Measurements from ENCODE around the gene BAK1. TPM values are rescaled to one million over a fixed set of nuclear protein-coding genes. Genes with fewer than 3 reads are reported as not detected.

The BAK1 gene
- total and polyA plus RNA-seq, 2 of the 13 experiments (the other 11 are each of a cell fraction or from before 2014, with no cell fraction given): 15.0 to 23.8 TPM

DNA sequence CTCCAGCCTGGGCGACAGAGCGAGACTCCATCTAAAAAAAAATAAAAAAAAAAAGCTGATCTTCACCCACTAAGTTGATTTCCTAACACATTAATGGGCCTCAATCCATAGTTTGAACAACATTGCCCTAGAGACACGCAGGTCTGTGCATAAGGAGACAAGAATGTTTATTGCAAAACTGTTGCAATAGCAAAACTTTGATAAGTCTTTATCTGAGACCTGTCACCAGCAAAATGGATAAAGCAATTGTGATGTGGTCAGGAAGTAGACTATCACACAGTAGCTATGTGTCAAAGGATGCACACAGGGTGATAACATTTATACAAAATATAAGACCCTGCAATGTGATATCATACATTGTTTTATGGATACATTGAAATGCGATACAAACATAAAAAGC is 36.8 kb upstream of the BAK1 start:
- no peaks in the 10 kb centered on the region for H3K9me3 ChIP-seq (ENCODE audit: low read length)
- BruUV-seq (replicated peaks): no TSS peak
- H3K36me3 ChIP-seq (replicated peaks in 1 of 2; ENCODE audit: control insufficient read depth in 1 of 2, insufficient read depth in 2 of 2, low read length in 2 of 2): no peaks in the 10 kb centered on the region
- in situ Hi-C loops (cut with HindIII; ENCODE audit: extremely low pct_ligation_motif_present, low pct_unique_long_range_greater_than_20kb): no loop called here
- no peaks in the 10 kb centered on the region for H4K20me1 ChIP-seq (ENCODE audit: insufficient read depth, low read length)
- no peak for FAIRE-seq
- CTCF ChIA-PET (ENCODE audit: low intra/inter-chr PET ratio, low total read pairs): no interaction called here
- intact Hi-C loops (cut with micrococcal nuclease; ENCODE audit: unreplicated experiment): no loop called here
- H3K4me3 ChIP-seq (replicated peaks in 1 of 3; ENCODE audit: insufficient read depth in 1 of 3, low read depth in 2 of 3, low read length in 3 of 3): no peak overlapping the region
- H3K9ac ChIP-seq (ENCODE audit: insufficient read depth, low read depth, low read length): no peak overlapping the region
- TF ChIP-seq, protein P1, sequence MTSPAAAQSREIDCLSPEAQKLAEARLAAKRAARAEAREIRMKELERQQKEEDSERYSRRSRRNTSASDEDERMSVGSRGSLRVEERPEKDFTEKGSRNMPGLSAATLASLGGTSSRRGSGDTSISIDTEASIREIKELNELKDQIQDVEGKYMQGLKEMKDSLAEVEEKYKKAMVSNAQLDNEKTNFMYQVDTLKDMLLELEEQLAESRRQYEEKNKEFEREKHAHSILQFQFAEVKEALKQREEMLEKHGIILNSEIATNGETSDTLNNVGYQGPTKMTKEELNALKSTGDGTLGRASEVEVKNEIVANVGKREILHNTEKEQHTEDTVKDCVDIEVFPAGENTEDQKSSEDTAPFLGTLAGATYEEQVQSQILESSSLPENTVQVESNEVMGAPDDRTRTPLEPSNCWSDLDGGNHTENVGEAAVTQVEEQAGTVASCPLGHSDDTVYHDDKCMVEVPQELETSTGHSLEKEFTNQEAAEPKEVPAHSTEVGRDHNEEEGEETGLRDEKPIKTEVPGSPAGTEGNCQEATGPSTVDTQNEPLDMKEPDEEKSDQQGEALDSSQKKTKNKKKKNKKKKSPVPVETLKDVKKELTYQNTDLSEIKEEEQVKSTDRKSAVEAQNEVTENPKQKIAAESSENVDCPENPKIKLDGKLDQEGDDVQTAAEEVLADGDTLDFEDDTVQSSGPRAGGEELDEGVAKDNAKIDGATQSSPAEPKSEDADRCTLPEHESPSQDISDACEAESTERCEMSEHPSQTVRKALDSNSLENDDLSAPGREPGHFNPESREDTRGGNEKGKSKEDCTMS (CRISPR knock-in tag; conservative IDR thresholded peaks at IDR 0.05): no peak
- TF ChIP-seq, protein P2, sequence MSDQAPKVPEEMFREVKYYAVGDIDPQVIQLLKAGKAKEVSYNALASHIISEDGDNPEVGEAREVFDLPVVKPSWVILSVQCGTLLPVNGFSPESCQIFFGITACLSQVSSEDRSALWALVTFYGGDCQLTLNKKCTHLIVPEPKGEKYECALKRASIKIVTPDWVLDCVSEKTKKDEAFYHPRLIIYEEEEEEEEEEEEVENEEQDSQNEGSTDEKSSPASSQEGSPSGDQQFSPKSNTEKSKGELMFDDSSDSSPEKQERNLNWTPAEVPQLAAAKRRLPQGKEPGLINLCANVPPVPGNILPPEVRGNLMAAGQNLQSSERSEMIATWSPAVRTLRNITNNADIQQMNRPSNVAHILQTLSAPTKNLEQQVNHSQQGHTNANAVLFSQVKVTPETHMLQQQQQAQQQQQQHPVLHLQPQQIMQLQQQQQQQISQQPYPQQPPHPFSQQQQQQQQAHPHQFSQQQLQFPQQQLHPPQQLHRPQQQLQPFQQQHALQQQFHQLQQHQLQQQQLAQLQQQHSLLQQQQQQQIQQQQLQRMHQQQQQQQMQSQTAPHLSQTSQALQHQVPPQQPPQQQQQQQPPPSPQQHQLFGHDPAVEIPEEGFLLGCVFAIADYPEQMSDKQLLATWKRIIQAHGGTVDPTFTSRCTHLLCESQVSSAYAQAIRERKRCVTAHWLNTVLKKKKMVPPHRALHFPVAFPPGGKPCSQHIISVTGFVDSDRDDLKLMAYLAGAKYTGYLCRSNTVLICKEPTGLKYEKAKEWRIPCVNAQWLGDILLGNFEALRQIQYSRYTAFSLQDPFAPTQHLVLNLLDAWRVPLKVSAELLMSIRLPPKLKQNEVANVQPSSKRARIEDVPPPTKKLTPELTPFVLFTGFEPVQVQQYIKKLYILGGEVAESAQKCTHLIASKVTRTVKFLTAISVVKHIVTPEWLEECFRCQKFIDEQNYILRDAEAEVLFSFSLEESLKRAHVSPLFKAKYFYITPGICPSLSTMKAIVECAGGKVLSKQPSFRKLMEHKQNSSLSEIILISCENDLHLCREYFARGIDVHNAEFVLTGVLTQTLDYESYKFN (CRISPR knock-in tag; conservative IDR thresholded peaks at IDR 0.05): no peak
- TF ChIP-seq KDM5B (CRISPR knock-in tag; IDR thresholded peaks at IDR 0.05; ENCODE audit: borderline replicate concordance): no peak
- TF ChIP-seq STAG1 (CRISPR knock-in tag; IDR thresholded peaks at IDR 0.05): no peak
- TF ChIP-seq, protein P3, sequence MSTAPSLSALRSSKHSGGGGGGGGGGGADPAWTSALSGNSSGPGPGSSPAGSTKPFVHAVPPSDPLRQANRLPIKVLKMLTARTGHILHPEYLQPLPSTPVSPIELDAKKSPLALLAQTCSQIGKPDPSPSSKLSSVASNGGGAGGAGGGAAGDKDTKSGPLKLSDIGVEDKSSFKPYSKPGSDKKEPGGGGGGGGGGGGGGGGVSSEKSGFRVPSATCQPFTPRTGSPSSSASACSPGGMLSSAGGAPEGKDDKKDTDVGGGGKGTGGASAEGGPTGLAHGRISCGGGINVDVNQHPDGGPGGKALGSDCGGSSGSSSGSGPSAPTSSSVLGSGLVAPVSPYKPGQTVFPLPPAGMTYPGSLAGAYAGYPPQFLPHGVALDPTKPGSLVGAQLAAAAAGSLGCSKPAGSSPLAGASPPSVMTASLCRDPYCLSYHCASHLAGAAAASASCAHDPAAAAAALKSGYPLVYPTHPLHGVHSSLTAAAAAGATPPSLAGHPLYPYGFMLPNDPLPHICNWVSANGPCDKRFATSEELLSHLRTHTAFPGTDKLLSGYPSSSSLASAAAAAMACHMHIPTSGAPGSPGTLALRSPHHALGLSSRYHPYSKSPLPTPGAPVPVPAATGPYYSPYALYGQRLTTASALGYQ (CRISPR knock-in tag; IDR thresholded peaks at IDR 0.05): no peak
- no peak for TF ChIP-seq ZNF256 (CRISPR knock-in tag; conservative IDR thresholded peaks at IDR 0.05)
- TF ChIP-seq BORCS8-MEF2B (CRISPR knock-in tag; IDR thresholded peaks at IDR 0.05): no peak
- TF ChIP-seq ARNTL (CRISPR knock-in tag; IDR thresholded peaks at IDR 0.05): no peak
- TF ChIP-seq ZNF337 (CRISPR knock-in tag; IDR thresholded peaks at IDR 0.05; ENCODE audit: borderline replicate concordance, low read depth): no peak
- no peak for TF ChIP-seq SP5 (CRISPR knock-in tag; IDR thresholded peaks at IDR 0.05; ENCODE audit: borderline replicate concordance, low read depth)
- TF ChIP-seq ONECUT2 (CRISPR knock-in tag; IDR thresholded peaks at IDR 0.05): no peak
- TF ChIP-seq FOXA3 (CRISPR knock-in tag; IDR thresholded peaks at IDR 0.05): no peak
- TF ChIP-seq NR2C2 (CRISPR knock-in tag; IDR thresholded peaks at IDR 0.05; ENCODE audit: borderline replicate concordance): no peak
- TF ChIP-seq, protein P4, sequence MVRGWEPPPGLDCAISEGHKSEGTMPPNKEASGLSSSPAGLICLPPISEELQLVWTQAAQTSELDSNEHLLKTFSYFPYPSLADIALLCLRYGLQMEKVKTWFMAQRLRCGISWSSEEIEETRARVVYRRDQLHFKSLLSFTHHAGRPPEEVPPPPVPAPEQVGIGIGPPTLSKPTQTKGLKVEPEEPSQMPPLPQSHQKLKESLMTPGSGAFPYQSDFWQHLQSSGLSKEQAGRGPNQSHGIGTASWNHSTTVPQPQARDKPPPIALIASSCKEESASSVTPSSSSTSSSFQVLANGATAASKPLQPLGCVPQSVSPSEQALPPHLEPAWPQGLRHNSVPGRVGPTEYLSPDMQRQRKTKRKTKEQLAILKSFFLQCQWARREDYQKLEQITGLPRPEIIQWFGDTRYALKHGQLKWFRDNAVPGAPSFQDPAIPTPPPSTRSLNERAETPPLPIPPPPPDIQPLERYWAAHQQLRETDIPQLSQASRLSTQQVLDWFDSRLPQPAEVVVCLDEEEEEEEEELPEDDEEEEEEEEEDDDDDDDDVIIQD (CRISPR knock-in tag; IDR thresholded peaks at IDR 0.05; ENCODE audit: low read depth): no peak
- no peak for TF ChIP-seq ZNF30 (CRISPR knock-in tag; IDR thresholded peaks at IDR 0.05)
- TF ChIP-seq HNRNPL (IDR thresholded peaks at IDR 0.05; ENCODE audit: low read depth, low read length): no peak
- peaks cover 50% of the 10 kb centered on the region for H3K4me1 ChIP-seq (ENCODE audit: insufficient read depth, low read length)
- H3K79me2 ChIP-seq (ENCODE audit: insufficient read depth, low read length): no peaks in the 10 kb centered on the region
- H3K4me2 ChIP-seq (ENCODE audit: low read depth, low read length): no peak overlapping the region
- 61% methylated on average over 4 of the region's 4 CpGs for WGBS (ENCODE audit: low lambda C conversion rate)
- H3K27ac ChIP-seq (ENCODE audit: extremely low read length, insufficient read depth, low read length): no peak overlapping the region
- ATAC-seq: no peak
- no peak for DNase-seq (ENCODE audit: low spot score)
- POLR2A ChIA-PET: interaction anchor here (1.0 kb wide), 1 partner anchor 95 kb away, joined by 3 read pairs; the partner anchor contains the start of gene UQCC2
- H3K27me3 ChIP-seq (ENCODE audit: control insufficient read depth in 1 of 2, insufficient read depth in 2 of 2, low read length in 2 of 2): peaks cover 0 to 9% of the 10 kb centered on the region in 2 experiments; a peak in 3 of 5 replicates
- no peak overlapping the region for H2AFZ ChIP-seq (ENCODE audit: low read length)

Measured in HepG2 (cell line).